ENCODE results near the gene C19orf67.

C19orf67 gene

DNA sequence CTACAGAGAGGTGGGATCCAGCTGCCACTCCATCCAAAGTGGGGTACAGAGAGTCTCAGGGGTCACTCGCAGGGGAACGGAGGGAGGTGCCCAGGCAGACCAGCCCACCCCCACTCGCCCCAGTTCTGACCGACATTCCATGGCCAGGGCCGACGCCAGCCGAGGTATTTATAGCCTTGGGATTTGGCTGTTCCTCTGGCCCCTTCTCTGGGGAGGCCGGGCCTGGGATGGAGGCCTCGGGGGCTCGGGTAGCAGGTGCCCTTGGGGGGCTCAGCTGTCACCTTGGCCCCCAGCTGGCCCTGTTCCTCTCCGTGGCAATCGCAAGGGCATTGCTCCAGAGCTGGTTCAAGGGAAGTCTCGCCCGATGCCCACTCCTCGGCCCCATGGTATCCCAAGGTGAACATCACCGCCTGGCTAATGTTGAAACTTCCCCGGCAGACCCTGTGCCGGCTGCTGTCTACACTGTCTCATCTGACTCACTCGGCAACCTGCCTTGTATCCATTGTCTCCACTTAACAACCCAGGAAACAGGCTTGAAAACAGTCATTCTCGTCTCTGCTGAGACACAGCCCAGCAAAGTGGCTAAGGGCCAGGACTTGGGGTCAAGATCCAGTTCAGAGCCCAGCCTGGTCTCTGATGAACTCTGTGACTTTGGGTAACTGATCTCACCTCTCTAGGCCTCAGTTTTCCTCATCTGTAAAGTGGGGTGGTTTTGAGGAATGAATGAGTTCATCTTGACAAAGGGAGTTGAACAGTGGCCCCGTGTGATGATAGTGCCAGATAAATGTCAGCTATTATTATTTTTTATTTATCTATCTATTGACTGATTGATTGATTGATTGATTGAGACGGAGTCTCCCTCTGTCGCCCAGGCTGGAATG, 22.2 kb upstream of the C19orf67 start:
- no peak for DNase-seq

DNA sequence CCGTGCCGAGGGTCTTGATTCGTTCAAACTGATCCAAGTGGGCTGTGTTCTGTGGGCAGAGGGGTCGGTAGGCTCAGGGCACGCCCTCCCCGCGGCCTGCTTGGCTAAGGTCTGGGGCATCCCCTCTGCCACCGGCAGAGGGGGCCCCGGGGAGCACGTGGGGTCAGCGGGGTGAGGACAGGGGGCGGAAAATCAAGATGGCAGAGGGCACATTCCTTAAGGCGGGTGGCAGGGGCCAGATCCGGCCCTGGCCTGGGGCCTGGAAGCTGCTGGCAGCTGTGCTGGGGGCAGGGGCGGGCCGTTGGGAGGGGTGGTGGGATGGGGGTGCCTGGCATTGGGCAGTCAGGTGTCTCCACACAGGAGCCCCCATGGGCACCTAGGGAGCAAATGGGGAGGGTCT, 21.3 kb upstream of the C19orf67 start:
- DNase-seq, result no peak

DNA sequence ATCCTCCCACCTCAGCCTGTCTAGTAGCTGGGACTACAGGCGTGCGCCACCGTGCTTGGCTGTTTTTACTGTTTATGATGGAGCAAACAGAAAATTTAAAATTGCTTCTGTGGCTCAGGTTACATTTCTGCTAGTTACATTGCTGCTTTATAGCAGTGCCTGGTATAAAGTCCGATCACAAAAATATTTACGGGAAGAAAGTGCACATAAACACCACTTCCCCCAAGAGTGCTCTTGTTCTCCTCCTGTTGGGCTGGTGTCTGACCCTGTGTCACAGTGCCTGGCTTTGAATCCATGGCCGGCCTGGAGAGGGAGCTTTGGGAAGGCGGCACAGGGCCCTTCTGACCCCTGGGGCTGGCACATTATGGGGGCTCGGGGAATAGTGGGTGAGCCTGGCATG, 20.1 kb upstream of the C19orf67 start:
- DNase-seq, result no peak

DNA sequence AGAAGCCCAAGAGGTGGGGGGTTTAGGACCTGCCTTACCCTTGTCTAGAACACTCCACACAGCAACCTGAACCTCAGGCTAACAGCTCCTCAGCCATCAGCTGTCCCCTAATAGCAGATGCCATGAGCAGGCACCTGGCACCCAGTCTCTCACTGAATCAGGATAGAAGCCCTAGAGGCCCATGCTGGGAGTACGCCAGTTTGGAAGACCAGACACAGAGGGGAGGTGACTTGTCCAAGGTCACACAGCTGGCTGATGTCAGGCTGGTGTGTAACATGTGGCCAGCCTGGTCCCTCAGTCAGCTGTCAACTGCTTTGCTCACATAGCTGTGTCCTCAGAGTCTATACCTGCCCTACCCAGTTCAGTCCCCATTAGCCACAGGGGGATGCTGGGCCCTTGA, 17.7 kb upstream of the C19orf67 start:
- no peak for DNase-seq

DNA sequence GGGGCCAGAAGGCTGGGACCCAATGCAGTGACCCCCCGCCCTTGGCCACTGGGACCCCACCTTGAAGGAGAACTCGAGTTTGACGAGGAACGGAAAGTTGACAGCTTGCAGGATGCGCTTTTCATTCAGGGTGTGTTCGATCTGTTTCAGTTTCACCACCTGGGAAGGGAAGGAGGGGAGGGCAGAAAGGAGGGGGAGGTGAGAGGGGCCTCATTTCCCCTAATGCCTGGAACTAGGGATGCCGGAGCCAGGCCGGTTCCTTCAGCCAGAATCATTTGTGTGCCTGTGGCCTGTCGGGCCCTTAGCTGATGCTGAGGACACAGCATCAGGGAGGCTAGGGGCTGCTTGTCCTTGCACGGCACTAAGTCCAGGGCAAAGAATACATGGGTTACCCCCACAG, 17.2 kb upstream of the C19orf67 start:
- DNase-seq, result no peak

DNA sequence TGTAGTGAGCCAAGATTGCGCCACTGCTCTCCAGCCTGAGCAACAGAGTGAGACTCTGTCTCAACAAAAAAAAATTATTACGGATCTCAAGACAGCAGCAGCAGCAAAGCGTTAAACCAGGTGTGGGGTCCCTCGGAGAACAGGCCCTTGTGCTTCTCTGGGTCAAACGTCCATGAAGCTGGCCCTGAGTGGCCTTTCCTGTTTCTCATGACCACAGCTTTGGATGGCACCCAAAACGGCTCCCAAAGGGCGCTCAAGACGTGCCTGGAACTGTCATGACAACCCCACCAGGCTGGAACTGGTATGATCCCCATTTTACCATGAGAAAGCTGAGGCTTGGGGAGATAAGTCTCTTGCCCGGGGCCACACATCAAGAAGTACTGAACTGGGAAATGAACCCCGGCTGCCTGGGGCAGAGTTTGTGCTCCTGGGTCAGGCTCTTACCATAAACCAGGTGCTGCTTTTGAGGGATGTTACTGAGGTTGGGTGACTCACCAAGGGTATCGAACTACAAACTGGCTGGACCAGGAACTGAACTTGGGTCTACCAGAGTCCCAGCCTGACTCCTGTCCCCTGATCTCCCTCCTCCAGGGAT, 16.6 kb upstream of the C19orf67 start:
- no peak for DNase-seq

DNA sequence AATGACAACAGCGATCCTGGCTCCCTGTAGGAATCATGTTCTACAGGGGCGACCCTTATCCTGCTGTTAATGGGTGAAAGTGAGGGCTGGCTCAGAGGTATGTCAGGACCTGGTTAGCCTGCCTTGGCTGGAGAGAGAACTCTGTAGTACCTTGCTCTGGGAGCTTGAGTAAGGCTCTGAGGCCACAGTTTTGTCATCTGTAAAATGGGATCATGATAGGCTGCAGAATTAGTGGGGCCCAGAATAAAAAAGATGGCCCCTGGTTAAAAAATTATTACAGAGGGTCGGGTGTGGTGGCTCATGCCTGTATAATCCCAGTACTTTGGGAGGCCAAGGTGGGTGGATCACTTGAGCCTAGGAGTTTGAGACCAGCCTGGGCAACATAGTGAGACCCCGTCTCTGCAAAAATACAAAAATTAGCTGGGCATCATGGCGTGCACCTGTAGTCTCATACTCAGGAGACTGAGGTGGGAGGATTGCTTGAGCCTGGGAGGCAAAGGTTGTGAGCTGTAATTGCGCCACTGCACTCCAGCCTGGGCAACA, 15.5 kb upstream of the C19orf67 start:
- no peak for DNase-seq

DNA sequence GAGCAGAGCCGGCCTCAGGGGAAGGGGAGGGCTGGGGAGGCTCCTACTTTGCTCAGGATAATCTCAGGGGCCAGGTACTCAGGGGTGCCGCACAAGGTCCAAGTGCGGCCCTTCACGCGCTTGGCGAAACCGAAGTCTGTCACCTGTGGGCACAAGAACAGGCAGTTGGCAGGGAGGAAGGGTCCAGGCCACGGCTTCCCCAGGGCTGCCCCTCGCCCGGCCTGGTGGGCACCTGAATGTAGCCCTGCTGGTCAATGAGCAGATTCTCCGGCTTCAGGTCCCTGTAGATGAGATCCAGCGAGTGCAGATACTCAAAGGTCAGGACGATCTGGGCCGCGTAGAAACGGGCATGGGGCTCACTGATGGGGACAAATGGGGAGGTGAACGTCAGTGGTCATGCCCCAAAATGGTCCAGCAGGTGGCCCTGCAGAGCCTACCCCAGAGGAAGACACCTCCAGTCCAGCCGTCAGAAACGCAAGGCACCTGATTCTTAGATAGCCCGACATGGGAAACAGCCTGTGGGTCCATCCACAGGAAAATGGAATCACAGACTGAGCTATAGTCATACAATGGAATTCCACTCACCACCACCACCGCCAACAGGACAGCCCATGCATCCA, 12.1 kb upstream of the C19orf67 start:
- no peak for DNase-seq

DNA sequence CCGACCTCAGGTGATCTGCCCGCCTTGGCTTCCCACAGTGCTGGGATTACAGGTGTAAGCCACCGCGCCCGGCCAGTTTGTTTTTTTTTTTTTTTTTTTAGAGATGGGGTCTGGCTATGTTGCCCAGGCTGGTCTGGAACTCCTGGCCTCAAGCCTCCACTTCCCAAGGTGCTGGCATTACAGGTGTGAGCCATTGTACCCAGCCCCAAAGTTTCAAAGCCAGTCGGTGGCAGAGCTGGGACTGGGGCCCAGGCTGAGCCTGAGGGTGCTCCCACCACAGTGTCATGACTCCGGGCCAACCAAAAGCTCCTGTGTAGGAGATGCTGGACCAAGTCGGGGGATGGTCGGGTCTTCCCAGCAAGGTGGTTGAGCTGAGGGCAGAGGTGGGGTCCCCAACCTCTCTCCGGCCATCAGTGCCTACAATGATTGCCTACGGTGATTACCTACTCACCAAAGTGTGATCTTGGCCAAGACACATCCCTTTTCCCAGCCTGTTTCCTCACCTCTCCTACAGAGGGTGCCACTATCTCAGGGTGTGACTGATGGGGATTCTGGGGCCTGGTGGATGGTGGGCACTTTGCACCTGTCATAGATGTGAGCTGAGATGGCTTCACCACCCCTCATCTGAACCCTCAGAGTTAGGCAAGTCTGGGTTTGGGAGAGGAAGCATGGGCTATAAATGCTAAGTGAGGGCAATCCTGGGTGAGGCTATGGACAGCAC, 10.8 kb upstream of the C19orf67 start:
- no peak for DNase-seq

DNA sequence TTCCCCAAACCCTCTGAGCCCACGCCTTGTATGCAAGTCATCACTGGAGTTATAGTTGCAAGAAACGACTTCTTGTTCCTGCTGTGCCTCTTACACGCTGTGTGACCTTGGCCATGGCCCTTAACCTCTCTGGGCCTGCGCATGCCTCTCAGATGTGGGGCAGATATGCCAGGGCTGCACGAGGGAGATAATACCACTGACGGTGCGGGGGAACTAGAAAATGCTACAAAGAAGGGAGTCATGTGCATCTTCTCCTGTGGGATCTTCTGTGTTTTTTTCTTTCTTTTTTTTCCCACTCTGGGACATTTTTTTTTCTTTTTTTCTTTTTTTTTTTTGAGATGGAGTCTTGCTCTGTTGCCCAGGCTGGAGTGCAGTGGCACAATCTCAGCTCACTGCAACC, 9.3 kb upstream of the C19orf67 start:
- DNase-seq, result no peak

DNA sequence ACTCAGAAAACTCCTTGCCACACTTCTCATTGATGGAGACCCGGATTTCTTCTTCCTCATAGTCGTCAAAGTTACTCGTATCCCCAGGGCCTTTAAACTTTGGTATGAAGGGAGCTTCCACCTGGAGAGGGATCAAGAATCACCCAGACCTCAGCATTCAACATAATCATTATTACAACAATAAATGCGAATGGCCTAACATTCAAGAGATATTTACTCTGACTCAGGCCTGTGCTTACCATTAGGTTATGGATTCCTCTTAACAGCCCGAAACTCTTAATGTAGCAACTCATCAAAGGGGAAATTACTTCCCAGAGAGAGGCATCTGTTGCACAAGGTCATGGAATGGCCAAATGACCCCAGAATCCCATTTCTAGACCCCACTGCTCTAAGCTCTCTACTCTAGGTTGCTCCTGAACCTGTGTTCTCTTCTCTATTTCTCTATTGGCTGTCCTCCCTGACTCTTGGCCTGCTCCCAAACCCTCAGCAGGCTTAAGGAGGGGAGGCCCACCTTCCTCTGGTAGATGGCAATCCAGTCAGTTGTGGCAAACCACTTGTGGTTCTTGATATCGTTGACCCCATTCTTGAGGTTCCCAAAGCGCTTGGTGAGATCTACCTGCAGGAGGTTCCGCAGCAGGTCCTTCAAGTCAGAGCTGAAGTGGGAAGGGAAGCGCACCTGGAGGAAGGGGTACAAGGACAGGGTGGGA, 7.7 kb upstream of the C19orf67 start:
- DNase-seq, result no peak

DNA sequence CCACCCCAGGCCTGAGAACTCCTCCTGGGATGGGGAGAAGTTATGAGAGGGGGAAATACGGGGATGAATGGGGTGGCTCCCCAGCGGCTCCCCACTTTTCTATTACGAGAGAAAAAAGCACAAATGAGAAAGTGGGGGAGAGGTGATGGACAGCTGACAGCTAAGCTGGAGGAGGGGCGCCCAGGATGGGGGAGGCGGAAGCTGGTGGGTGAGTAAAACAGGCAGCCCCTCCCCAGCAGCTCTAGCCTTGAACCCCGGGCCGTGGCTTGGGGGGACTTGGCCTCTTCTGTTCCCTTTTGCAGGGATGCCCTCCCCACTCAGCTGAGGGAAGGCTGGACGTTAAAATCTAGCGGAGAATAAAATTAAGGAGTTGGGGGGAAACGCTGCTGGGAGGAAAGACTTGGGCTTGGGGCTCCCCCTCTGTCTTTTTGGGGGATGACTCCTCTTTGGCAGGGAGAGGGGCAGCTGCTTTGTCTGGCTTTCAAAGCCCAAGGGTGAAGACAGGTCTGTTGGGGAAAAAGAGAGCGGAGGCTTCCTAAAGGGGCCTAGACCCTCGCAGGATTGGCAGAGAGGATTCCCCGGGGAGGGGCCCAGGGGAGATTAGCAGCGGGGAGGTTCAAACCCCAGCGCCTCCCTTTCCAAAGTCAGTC, 6.4 kb upstream of the C19orf67 start:
- peak; percentile 45 for DNase-seq

DNA sequence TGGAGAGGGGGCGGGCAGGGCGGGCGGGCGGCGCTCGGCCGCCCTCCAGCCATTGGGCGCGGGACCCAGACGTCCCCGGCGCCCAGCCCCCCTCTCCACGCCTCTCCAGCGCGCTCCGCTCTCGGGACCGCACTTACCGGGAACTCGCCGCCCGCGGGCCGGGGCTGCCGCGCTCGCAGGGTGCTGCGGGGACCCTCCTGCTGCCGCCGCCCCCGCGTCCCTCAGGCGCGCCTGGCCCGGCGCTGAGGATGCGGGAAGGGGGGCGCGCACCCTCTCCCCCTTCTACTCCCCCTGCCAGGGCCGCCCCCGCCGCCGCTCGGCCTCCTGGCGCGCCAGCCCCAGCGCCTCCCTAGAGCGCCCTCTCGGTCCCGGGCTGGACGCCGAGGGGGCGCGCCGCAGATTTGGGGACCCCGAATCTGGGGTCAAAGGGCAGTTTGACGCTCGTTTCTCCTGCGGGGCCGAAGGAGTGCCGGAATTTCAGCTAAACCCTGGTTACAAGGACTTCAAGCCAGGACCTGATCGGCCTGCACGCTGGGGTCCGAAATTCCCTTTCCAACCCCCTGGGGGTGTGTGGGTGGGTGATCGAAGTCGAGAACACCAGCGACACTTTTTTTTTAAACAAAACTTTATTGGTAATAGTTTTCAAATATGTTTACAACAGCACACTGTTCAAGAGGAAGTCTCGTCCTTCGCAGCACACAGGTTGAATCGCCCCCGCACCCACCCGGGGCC, 5.7 kb upstream of the C19orf67 start:
- DNase-seq, result peak; percentile 67

DNA sequence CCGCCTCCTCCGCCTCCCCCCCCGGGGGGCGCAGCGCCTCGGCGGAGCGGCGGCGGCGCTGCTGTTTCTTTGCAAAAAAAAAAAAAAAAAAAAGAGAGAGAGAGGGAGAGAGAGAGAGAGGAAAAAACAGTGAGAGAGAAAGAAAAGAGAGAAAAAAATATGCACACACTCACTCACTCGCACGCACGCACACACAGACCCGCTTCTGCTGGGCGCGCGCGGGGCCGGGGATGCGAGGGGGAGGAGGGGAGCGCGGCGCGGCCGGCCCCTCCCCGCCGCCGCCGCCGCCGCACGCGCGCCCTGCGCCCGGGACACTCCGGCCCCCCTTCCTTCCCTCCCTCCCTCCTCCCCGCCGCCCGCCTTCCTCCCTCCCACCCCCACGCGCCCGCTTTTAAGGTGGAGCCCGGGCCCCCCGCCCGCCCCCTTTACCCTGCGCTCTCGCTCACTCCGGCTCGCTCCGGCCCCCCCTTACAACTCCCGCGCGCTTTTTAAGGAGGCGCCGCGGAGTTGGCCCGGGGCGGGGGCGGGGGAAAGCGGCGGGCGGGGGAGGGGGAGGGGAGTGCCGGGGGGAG, 5.0 kb upstream of the C19orf67 start, which contains the start of gene SAMD1:
Gene SAMD1 (minus strand): TSS at position 243 of the 572 bp plus-strand sequence.
- DNase-seq, result peak; percentile 64

DNA sequence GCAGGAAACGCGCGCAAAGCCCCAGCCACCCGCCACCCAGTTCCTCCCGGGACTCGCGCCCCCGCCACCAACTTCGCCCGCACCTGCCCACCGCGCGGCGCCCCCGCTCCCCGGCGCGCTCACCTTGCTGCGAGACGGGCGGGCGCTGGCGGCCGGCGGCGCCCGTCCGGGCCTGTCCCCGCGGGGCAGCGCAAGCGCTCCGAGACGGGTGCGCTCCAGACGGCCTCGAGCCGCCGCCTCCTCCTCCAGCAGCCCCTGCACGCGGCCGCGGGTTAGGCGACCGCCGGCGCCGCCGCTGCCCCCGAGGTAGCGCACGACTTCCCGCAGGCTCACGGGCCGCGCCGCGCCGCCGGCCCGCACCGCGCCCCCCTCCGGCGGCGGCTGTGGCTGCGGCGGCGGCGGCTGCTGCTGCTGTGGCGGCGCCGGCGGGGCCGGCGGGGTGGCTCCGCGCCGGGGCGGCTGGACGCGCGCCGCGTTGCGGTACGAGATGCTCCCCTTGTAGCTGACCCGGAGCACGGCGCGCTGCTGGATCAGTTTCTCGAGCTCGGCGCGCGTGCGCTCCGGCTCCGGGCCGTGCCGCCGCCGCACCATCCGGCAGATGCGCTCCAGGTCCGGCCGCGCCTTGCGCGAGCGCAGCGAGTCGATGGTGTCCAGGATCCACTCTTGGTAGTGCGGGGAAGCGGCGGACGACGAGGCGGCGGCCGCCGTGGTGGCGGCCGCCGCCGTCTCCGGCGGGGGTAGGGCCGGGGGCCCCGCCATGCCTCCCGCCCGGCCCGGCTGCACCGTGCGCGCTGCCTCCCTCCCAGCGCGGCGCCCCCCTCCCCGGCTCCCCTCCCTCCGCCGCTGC, 4.3 kb upstream of the C19orf67 start:
- DNase-seq, result peak; percentile 59

DNA sequence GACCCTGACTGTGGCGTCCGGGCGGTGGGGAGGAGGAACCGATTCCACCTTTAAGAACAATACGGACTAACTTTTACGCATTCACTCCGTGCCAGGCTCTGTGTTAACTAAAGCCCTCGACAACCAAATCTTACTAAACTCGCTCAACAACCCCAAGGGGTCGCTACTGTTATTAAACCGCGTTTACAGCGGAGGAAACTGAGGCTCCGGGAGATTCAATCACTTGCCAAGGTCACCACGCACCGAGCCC, 3.8 kb upstream of the C19orf67 start:
- DNase-seq, result no peak

DNA sequence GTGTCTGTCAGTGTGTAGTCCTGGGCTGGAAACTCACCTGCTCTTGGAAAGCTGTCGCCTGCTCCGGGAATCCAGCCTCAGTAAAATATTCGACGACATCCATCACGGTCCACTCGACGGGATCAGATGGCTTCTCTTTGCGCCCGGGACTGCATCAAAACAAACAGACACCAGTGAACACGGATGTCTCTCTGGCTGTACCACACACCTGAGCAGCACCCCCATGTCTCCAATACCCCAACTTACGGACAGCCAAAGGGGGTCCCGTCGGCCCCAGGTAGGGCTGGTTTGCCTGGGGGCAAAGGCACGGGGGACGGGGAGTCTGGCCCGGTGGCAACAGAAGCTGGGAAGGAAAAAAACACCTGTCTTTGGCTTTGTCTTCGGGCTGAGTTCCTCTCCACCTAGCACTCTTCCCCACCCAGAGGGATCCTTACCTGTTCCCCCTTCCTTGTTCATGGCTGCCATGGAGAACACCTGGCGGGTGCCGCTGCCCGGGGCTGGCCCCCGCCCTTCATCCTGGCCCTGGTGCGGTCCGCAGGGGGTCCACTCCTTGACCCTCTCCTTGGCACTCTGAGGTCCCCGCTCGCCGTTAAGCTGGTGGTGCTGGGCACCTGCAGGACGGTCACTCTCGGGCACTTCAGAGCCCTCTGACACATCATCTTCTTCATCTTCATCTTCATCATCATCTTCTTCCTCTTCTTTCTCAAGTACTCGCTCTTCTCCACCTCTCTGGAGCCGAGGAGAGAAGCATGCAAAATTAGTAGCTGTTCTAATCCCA, 3.2 kb upstream of the C19orf67 start:
- DNase-seq, result no peak

DNA sequence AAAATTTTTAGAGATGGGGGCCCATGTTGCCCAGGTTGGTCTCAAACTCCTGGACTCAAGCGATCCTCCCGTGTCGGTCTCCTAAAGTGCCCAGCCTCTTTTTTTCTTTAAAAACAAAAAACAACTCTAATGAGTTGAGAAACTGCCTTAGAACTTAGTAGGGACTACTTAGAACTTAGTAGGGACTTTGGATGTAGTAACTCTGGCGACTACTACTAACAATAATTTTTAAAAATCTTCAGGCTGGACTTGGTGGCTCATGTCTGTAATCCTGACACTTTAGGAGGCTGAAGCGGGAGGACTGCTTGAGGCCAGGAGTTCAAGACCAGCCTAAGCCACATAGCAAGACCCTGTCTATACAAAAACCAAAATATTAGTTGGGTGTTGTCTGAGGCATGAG, 515 bp upstream of the C19orf67 start:
- no peak for DNase-seq

DNA sequence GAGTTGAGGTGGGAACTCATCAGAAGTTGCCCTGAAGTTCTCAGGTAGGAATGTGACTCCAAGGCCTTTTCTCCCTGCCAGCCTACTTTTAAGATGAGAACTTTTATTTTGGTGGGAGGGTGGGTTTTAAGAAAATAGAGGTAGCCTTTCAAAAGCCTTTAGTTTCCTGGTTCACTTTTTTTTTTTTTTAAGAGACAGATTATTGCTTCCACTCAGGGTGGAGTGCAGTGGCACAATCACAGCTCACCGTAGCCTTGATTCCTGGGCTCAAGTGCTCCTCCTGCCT, 3.0 kb downstream of the C19orf67 start:
- no peak for DNase-seq

All from activated CD4-positive, CD25-positive, alpha-beta regulatory T cell treated with anti-CD3 and anti-CD28 coated beads, Interleukin-2, amount 50 U/mL, for 72 hours (primary cell).